Gastroesophageal sphincter (tissue), 3 donors: ENCODE data around the gene SLC66A1.

Experiments used
- EP300 ChIP-seq: sonication (generic); formaldehyde crosslinking; IDR thresholded peaks from one replicate; pipeline ENCODE4 v1.6.1; 2017; ENCODE audit warnings: antibody characterized with exemption, mild to moderate bottlenecking
- POLR2A ChIP-seq, 2 donors: fragments of 450-650 bp; IDR thresholded peaks; one replicate each; pipeline ENCODE4 v1.6.1; 2017; ENCODE audit warnings: antibody characterized with exemption in 2 of 2, mild to moderate bottlenecking in 2 of 2, moderate library complexity in 1 of 2
- POLR2AphosphoS5 ChIP-seq: sonication (generic); formaldehyde crosslinking; IDR thresholded peaks from one replicate; pipeline ENCODE4 v1.6.1; 2017; ENCODE audit warnings: antibody characterized with exemption
- TF ChIP-seq, protein P1 (sequence below), 4 experiments: fragments of 200-600 bp in 2 of 4; fragments of 450-650 bp in 2 of 4; sonication (generic) in 1 of 4; IDR thresholded peaks; one replicate each; pipeline ENCODE4 v1.5.1; 2017 to 2019; ENCODE audit warnings: antibody characterized with exemption in 4 of 4, mild to moderate bottlenecking in 2 of 4, moderate library complexity in 2 of 4

DNA sequence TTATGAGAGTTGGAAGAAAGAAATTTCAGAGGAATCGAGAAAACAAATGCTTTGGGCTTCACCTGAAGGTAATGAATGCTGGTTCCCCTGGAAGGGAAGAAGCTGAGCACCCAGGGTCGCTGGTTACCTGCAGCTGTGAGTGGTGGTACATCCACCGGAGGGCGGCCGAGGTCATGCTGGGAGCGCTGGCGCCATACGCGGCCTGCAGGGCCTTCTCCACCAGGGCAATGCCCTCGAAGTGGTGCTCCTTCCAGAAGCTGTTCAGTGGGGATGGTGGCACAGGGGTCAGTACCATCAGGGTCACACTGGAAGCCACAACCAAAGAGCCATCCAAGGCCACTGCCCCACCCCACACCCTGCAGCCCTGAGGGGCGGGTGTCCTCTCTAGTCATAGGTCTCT, 43.7 kb upstream of the SLC66A1 start:
- TF ChIP-seq POLR2A (IDR thresholded peaks at IDR 0.05) (no peak), EP300 (no peak), POLR2AphosphoS5 (no peak)
- TF ChIP-seq, protein P1, sequence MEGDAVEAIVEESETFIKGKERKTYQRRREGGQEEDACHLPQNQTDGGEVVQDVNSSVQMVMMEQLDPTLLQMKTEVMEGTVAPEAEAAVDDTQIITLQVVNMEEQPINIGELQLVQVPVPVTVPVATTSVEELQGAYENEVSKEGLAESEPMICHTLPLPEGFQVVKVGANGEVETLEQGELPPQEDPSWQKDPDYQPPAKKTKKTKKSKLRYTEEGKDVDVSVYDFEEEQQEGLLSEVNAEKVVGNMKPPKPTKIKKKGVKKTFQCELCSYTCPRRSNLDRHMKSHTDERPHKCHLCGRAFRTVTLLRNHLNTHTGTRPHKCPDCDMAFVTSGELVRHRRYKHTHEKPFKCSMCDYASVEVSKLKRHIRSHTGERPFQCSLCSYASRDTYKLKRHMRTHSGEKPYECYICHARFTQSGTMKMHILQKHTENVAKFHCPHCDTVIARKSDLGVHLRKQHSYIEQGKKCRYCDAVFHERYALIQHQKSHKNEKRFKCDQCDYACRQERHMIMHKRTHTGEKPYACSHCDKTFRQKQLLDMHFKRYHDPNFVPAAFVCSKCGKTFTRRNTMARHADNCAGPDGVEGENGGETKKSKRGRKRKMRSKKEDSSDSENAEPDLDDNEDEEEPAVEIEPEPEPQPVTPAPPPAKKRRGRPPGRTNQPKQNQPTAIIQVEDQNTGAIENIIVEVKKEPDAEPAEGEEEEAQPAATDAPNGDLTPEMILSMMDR (IDR thresholded peaks at IDR 0.05) = no peak
